HUES64 (cell line): ENCODE data around the gene KIF17.

Experiments
- H3K27ac ChIP-seq: 2 replicates; pipeline ENCODE4 v1.7.0; 2013; ENCODE audit warnings: low read depth, low read length, inconsistent platforms
- H3K27me3 ChIP-seq: 2 replicates; pipeline ENCODE4 v1.6.1; 2013; ENCODE audit warnings: mild to moderate bottlenecking, low read length; ENCODE audit not compliant: insufficient read depth
- H3K36me3 ChIP-seq: 2 replicates; pipeline ENCODE4 v1.6.1; 2013; ENCODE audit warnings: mild to moderate bottlenecking, low read length; ENCODE audit not compliant: insufficient read depth
- H3K4me1 ChIP-seq: 2 replicates; pipeline ENCODE4 v1.6.1; 2013; ENCODE audit warnings: mild to moderate bottlenecking, low read length, moderate library complexity; ENCODE audit not compliant: insufficient read depth
- H3K4me3 ChIP-seq: 2 replicates; pipeline ENCODE4 v1.5.1; 2013; ENCODE audit warnings: mild to moderate bottlenecking, low read length, moderate library complexity
- H3K9ac ChIP-seq: 2 replicates; pipeline ENCODE4 v1.6.1; 2013; ENCODE audit warnings: mild to moderate bottlenecking, low read depth, low read length
- H3K9me3 ChIP-seq: 2 replicates; pipeline ENCODE4 v1.6.1; 2013; ENCODE audit warnings: low read depth, low read length; ENCODE audit not compliant: insufficient read depth
- WGBS: fragments of 150-250, 120-280 bp; methylation state at CpG from one replicate; pipeline ENCODE4 v1.1.7; 2013; ENCODE audit warnings: missing lambda C conversion rate; 5-methylcytosine and 5-hydroxymethylcytosine counted together

KIF17 gene

DNA sequence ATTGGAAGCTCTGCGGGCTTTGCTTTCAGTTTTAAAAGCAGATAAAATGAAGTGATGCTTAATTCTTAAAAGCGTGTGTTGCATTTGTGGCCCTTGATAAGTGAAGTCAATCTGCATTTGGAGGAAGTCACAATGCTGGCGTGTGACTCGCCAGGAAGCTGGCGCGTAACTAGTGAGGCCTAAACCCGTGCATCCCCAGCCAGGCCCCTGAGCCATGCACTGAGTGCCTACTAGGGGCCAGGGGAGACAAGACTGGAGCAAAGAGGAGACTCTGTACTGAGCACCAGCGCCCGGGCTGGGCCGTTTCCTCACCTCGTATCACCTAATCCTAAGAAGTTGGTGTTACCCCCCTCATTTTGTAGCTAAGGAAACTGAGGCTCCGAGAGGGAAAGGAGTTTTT is 52.1 kb downstream of the KIF17 start:
- no peaks in the 10 kb centered on the region for H3K9me3 ChIP-seq
- H3K9ac ChIP-seq: no peak overlapping the region
- 0 out of 2 replicates have a peak, but pooled peaks cover 4% of the 10 kb centered on the region for H3K4me1 ChIP-seq
- H3K4me3 ChIP-seq: no peak overlapping the region
- WGBS: 83% methylated on average over 12 of the region's 12 CpGs
- H3K27me3 ChIP-seq: no peaks in the 10 kb centered on the region
- no peaks in the 10 kb centered on the region for H3K36me3 ChIP-seq
- no peak overlapping the region for H3K27ac ChIP-seq

DNA sequence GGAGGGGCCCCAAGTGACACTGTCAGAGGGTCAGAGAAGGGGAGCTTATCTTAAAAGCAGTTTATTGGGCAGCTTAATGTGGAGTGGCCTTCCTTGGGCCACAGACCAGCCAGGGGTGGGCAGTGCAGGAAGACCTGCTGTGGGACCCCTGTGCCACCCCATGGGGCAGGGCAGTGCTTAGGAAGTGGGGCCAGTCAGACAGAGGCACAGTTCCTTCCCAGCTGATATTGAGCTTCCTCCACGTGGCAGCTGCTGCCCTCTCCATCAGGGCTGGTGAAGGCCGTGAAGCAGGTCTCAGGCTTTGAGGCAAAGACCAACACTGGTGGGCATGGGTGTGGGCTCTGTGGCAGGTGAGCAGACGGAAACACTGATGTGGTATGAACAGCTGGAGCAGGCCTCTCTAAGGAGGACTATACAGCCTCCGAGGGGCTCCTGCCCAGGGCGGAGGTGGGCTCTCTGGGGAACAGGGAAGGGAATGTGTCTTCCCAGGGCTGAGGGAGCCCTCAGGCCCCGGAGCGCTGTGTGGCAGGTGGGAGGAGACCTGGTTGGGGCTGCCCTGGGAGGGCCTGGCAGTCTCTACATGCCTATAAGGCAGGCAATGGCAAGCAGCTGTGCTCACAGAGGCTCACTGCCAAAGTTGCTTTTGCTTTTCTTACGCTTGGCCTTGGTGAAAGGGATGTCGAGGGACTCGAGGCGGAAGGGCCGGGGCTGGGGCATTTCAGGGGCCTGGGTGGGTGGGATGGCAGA is 53.7 kb downstream of the KIF17 start:
- Histone ChIP-seq H3K9me3 (no peaks in the 10 kb centered on the region), H3K4me3 (no peak overlapping the region), H3K9ac (no peak overlapping the region), H3K36me3 (peaks cover 9% of the 10 kb centered on the region), H3K27ac (no peak overlapping the region), H3K27me3 (no peaks in the 10 kb centered on the region), H3K4me1 (peaks cover 11% of the 10 kb centered on the region; the same call in 1 of the 2 replicates)
- WGBS: 88% methylated on average over 12 of the region's 12 CpGs

GRCh38 chr1:20663365-20663764 is 54.4 kb downstream of the KIF17 start:
- Histone ChIP-seq H3K4me1 (peaks cover 11% of the 10 kb centered on the region; the same call in 1 of the 2 replicates), H3K4me3 (no peak overlapping the region), H3K9ac (no peak overlapping the region), H3K27me3 (no peaks in the 10 kb centered on the region), H3K36me3 (peaks cover 17% of the 10 kb centered on the region), H3K9me3 (no peaks in the 10 kb centered on the region), H3K27ac (no peak overlapping the region)
- 84% methylated on average over 1 of the region's 1 CpG for whole genome bisulfite sequencing

DNA sequence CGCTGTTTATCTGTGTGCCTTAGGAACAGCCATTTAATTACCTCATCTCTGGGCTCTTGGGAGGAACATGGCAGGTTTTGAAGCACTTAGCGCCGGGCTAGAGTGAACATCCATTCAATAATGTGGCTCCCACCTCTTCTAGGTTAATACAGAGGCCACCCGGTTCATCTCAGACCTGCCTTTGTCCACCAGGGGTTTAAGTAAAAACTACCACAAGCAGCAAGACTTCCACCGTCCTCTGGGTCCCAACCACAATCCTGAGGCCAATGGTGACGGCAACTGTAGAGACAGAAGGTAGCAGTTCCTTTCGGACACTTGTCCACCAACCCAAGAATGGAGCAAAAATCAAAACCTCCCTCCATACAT is 55.7 kb downstream of the KIF17 start:
- Histone ChIP-seq H3K4me3 (peak overlapping the region; percentile 93), H3K9ac (peak overlapping the region; percentile 86), H3K27me3 (no peaks in the 10 kb centered on the region), H3K36me3 (peaks cover 29% of the 10 kb centered on the region), H3K27ac (peak overlapping the region; percentile 76), H3K9me3 (no peaks in the 10 kb centered on the region), H3K4me1 (peaks cover 11% of the 10 kb centered on the region; the same call in 1 of the 2 replicates)
- WGBS: 65% methylated on average over 7 of the region's 7 CpGs

DNA sequence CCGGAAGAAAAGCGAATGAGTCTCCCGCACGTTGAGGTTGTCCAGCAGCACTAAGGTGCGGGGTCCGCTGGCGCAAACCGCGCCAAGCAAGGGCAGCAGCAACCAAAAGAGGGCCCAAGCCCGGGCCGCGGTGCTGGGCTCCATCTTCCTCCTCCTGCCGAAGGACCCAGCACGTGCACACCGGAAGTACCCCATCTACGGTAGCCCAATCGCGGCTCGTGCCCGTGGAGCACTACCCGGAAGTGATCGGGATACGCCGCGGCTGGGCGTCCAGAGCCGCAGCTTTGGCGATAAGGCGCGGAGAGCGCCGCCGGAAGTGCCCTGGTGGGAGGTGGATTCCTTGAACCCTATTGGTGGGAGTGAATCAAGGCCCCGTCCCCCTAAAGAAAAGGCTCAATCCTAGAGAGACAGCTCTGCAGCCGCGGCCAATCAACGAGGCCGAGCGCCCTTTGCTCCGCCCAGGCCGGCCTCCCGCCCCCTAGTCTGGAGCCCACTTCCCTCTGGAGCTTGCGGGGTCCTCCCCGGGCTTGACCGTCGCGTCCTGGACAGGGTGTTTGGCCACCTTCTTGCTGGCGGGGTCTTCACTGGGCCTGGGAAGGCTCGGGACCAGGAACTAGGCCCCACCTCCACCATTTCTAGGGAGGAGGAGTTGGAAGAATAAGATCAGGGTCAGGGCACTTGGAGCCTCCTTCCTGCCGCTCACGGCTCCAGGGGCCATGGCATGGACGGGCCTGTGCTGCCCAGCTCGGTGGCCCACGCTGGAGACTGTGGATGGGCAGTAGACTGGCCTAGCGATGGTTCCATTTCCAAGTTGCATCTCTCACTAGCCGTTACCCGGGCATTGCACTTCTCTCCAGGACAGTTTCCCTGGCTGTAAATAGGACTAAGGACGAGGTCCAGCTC is 56.3 kb downstream of the KIF17 start, which contains the start of gene DDOST:
Gene DDOST (minus strand): TSS at position 163 of the 903 bp plus-strand sequence. CDS start 19 bp downstream, at position 144.
- no peaks in the 10 kb centered on the region for H3K9me3 ChIP-seq
- 2% methylated on average over 57 of the region's 58 CpGs for WGBS
- H3K9ac ChIP-seq: peak within 1 kb of the TSS; percentile 86
- H3K27ac ChIP-seq: peak within 1 kb of the TSS; percentile 76
- H3K4me3 ChIP-seq: peak within 1 kb of the TSS; percentile 93
- peaks cover 36% of the 10 kb centered on the region for H3K36me3 ChIP-seq
- H3K27me3 ChIP-seq: no peaks in the 10 kb centered on the region
- peaks cover 11% of the 10 kb centered on the region; the same call in 1 of the 2 replicates for H3K4me1 ChIP-seq

- Histone ChIP-seq H3K4me1 (peaks cover 11% of the 10 kb centered on the region; the same call in 1 of the 2 replicates), H3K9me3 (no peaks in the 10 kb centered on the region), H3K27me3 (no peaks in the 10 kb centered on the region), H3K4me3 (peak overlapping the region; percentile 93), H3K9ac (peak overlapping the region; percentile 86), H3K27ac (peak overlapping the region; percentile 17; the same call in 1 of the 2 replicates), H3K36me3 (peaks cover 42% of the 10 kb centered on the region)
- WGBS: under 1% methylated on average over 20 of the region's 20 CpGs
Measured at GRCh38 chr1:20660847-20661206, 57.0 kb downstream of the KIF17 start.

GRCh38 chr1:20660363-20660762 is 57.4 kb downstream of the KIF17 start:
- Histone ChIP-seq H3K4me1 (peaks cover 11% of the 10 kb centered on the region; the same call in 1 of the 2 replicates), H3K9me3 (no peaks in the 10 kb centered on the region), H3K4me3 (peak overlapping the region; percentile 93), H3K9ac (peak overlapping the region; percentile 86), H3K27me3 (no peaks in the 10 kb centered on the region), H3K27ac (no peak overlapping the region), H3K36me3 (peaks cover 47% of the 10 kb centered on the region)
- WGBS: 33% methylated on average over 3 of the region's 3 CpGs

- Histone ChIP-seq H3K27me3 (no peaks in the 10 kb centered on the region), H3K27ac (no peak overlapping the region), H3K9me3 (no peaks in the 10 kb centered on the region), H3K4me1 (peaks cover 11% of the 10 kb centered on the region; the same call in 1 of the 2 replicates), H3K4me3 (no peak overlapping the region), H3K9ac (no peak overlapping the region), H3K36me3 (peaks cover 66% of the 10 kb centered on the region)
- 91% methylated on average over 14 of the region's 16 CpGs for WGBS
Measured at GRCh38 chr1:20658166-20658915, 59.5 kb downstream of the KIF17 start.

GRCh38 chr1:20657024-20657423 is 60.8 kb downstream of the KIF17 start:
- peaks cover 80% of the 10 kb centered on the region for H3K36me3 ChIP-seq
- no peak overlapping the region for H3K9ac ChIP-seq

DNA sequence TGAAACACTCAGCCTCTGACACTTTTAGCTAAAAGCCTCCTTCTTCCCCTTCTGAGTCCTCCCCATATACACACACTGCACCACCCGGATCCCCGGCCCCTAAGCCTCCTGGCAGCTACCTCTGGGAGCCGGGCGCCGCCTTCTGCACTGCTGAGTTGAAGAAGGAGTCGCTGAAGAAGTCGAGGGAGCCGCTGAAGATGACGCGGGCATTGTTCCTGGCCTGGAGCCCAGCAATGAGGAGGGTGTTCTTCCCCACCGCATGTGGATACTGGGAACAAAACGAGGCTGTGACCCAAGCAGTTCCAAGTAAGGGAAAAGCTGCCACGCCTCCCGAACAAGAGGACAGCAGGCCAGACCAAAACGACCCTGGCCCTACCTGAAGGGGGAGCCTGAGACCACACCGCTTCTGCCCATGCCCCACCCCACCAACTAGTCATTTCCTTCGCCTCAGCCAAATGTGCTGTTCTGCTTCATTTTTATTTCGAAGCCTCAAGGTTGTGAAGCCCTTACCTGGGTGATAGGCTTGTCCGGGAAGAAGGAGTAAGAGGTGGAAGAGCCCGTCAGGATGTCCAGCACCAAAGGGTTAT is 63.6 kb downstream of the KIF17 start:
- no peaks in the 10 kb centered on the region for H3K9me3 ChIP-seq
- H3K27ac ChIP-seq: no peak overlapping the region
- no peak overlapping the region for H3K4me3 ChIP-seq
- H3K9ac ChIP-seq: no peak overlapping the region
- 88% methylated on average over 20 of the region's 20 CpGs for WGBS
- peaks cover 97% of the 10 kb centered on the region for H3K36me3 ChIP-seq
- no peaks in the 10 kb centered on the region for H3K4me1 ChIP-seq
- H3K27me3 ChIP-seq: no peaks in the 10 kb centered on the region

More at GRCh38 chr1:20657024-20657423, 60.8 kb downstream of the KIF17 start:
- no peaks in the 10 kb centered on the region for H3K9me3 ChIP-seq
- peaks cover 8% of the 10 kb centered on the region; the same call in 1 of the 2 replicates for H3K4me1 ChIP-seq
- no peak overlapping the region for H3K4me3 ChIP-seq
- H3K27ac ChIP-seq: no peak overlapping the region
- no peaks in the 10 kb centered on the region for H3K27me3 ChIP-seq
- WGBS: 92% methylated on average over 12 of the region's 12 CpGs
